SK-N-SH treated with all-trans-retinoic acid at 6 μM for 48 hours (cell line): ENCODE measurements around the gene TNFRSF18.
"Not testable (repeated sequence)": the region's sequence is repeated elsewhere in the genome, so short reads cannot be mapped to it uniquely, and the experiment has no call there.

ENCODE experiments used
- ATAC-seq: fragments of 200-7000 bp; cut with Tn5 transposase; 3 replicates; pipeline ENCODE4 v1.9.1; 2020; ENCODE audit warnings: mild to moderate bottlenecking, moderate library complexity
- BACH2 ChIP-seq: fragments of 250-450 bp; sonication (Bioruptor Pico); IDR thresholded peaks from 2 replicates; pipeline ENCODE4 v1.9.0; 2021; ENCODE audit warnings: mild to moderate bottlenecking, borderline replicate concordance
- CSDC2 ChIP-seq: fragments of 250-450 bp; sonication (Bioruptor Pico); IDR thresholded peaks from 2 replicates; pipeline ENCODE4 v1.5.0; 2020; ENCODE audit warnings: mild to moderate bottlenecking, moderate library complexity
- ESRRG ChIP-seq: fragments of 250-450 bp; sonication (Bioruptor Pico); IDR thresholded peaks from 2 replicates; pipeline ENCODE4 v1.6.1; 2021; ENCODE audit warnings: mild to moderate bottlenecking
- GLIS3 ChIP-seq: fragments of 250-450 bp; sonication (Bioruptor Pico); IDR thresholded peaks from 2 replicates; pipeline ENCODE4 v1.5.0; 2020; ENCODE audit warnings: mild to moderate bottlenecking, moderate library complexity
- ISL1 ChIP-seq: fragments of 250-450 bp; sonication (Bioruptor Pico); IDR thresholded peaks from 2 replicates; pipeline ENCODE4 v2.1.2; 2022; ENCODE audit warnings: mild to moderate bottlenecking, moderate library complexity
- OSR1 ChIP-seq: fragments of 250-450 bp; sonication (Bioruptor Pico); IDR thresholded peaks from 2 replicates; pipeline ENCODE4 v1.8.0; 2022; ENCODE audit warnings: moderate library complexity, mild to moderate bottlenecking, inconsistent platforms
- PPARA ChIP-seq: fragments of 250-450 bp; sonication (Bioruptor Pico); IDR thresholded peaks from 2 replicates; pipeline ENCODE4 v1.5.0; 2020; ENCODE audit warnings: mild to moderate bottlenecking, borderline replicate concordance
- SNAI2 ChIP-seq: fragments of 250-450 bp; sonication (Bioruptor Pico); IDR thresholded peaks from 2 replicates; pipeline ENCODE4 v1.5.0; 2020; ENCODE audit warnings: mild to moderate bottlenecking, moderate library complexity
- TCF4 ChIP-seq: fragments of 250-450 bp; sonication (Bioruptor Pico); IDR thresholded peaks from 2 replicates; pipeline ENCODE4 v1.8.0; 2021; ENCODE audit warnings: mild to moderate bottlenecking, moderate library complexity, borderline replicate concordance
- TOX ChIP-seq: fragments of 250-450 bp; sonication (Bioruptor Pico); IDR thresholded peaks from 2 replicates; pipeline ENCODE4 v1.8.0; 2021; ENCODE audit warnings: mild to moderate bottlenecking, moderate library complexity, borderline replicate concordance
- ZFP3 ChIP-seq: fragments of 250-450 bp; sonication (Bioruptor Pico); IDR thresholded peaks from 2 replicates; pipeline ENCODE4 v1.5.0; 2020; ENCODE audit warnings: mild to moderate bottlenecking, moderate library complexity
- ZNF565 ChIP-seq: fragments of 450-650 bp; formaldehyde crosslinking; conservative IDR thresholded peaks from 2 replicates; pipeline ENCODE4 v1.5.0; 2020; ENCODE audit warnings: low read depth, mild to moderate bottlenecking, moderate library complexity
- ZNF70 ChIP-seq: fragments of 450-650 bp; formaldehyde crosslinking; IDR thresholded peaks from 2 replicates; pipeline ENCODE4 v1.5.0; 2020; ENCODE audit warnings: mild to moderate bottlenecking, moderate library complexity
- ZNF8 ChIP-seq: fragments of 450-650 bp; formaldehyde crosslinking; IDR thresholded peaks from 2 replicates; pipeline ENCODE4 v1.5.0; 2020; ENCODE audit warnings: mild to moderate bottlenecking, moderate library complexity
- TF ChIP-seq, protein P1 (sequence below): fragments of 250-450 bp; sonication (Bioruptor Pico); IDR thresholded peaks from 2 replicates; pipeline ENCODE4 v1.5.0; 2020; ENCODE audit warnings: mild to moderate bottlenecking, moderate library complexity
- TF ChIP-seq, protein P2 (sequence below): fragments of 250-450 bp; sonication (Bioruptor Pico); IDR thresholded peaks from 2 replicates; pipeline ENCODE4 v1.5.1; 2020; ENCODE audit warnings: low read depth, mild to moderate bottlenecking, moderate library complexity
- TF ChIP-seq, protein P3 (sequence below): fragments of 250-450 bp; sonication (Bioruptor Pico); IDR thresholded peaks from 2 replicates; pipeline ENCODE4 v1.8.0; 2020; ENCODE audit warnings: mild to moderate bottlenecking, moderate library complexity, borderline replicate concordance
- TF ChIP-seq, protein P4 (sequence below): fragments of 250-450 bp; sonication (Bioruptor Pico); IDR thresholded peaks from 2 replicates; pipeline ENCODE4 v1.8.0; 2021; ENCODE audit warnings: low read depth, mild to moderate bottlenecking, moderate library complexity, borderline replicate concordance

The TNFRSF18 gene

DNA sequence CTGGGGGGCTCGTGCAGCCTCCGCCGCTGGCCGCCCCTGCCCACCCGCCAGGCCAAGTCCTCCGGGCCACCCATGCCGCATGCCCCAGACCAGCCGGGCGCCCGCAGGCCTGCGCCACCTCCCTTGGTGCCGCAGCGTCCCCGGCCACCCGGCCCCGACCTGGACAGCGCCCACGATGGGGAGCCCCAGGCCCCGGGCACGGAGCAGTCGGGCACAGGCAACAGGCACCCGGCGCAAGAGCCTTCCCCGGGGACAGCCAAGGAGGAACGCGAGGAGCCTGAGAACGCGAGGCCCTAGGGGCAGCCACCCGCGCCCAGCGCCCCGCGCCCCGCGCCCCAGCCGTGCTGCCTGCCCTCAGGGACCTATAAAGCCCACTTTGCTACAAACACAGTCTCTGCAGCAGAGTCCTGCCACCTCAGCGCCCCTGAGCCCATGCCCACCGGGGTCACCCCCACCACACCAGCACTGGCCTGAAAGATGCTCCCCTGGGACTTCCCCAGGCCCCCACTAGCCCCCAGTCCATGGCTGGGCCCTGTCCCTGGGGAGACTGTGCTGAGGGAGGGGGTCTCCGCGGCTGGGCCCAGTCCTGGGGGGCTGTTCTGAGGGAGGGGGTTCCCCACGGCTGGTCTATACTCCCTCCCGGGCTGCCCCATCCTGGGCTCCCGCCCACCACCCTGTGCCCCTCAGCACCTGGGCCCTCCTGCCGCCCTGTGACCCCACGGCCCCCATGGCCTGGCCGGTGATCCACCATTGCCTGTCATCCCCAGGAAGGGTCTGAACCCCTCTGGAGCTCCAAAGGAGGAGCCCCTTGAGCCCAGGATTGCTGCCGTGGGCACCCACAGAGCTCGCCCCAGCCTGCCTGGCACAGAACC lies 8.6 kb downstream of the TNFRSF18 start:
- TF ChIP-seq, protein P1, sequence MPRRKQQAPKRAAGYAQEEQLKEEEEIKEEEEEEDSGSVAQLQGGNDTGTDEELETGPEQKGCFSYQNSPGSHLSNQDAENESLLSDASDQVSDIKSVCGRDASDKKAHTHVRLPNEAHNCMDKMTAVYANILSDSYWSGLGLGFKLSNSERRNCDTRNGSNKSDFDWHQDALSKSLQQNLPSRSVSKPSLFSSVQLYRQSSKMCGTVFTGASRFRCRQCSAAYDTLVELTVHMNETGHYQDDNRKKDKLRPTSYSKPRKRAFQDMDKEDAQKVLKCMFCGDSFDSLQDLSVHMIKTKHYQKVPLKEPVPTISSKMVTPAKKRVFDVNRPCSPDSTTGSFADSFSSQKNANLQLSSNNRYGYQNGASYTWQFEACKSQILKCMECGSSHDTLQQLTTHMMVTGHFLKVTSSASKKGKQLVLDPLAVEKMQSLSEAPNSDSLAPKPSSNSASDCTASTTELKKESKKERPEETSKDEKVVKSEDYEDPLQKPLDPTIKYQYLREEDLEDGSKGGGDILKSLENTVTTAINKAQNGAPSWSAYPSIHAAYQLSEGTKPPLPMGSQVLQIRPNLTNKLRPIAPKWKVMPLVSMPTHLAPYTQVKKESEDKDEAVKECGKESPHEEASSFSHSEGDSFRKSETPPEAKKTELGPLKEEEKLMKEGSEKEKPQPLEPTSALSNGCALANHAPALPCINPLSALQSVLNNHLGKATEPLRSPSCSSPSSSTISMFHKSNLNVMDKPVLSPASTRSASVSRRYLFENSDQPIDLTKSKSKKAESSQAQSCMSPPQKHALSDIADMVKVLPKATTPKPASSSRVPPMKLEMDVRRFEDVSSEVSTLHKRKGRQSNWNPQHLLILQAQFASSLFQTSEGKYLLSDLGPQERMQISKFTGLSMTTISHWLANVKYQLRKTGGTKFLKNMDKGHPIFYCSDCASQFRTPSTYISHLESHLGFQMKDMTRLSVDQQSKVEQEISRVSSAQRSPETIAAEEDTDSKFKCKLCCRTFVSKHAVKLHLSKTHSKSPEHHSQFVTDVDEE, result no peak
- TF ChIP-seq PPARA (CRISPR knock-in tag), result no peak
- no peak for TF ChIP-seq SNAI2 (CRISPR knock-in tag)
- TF ChIP-seq, protein P2, sequence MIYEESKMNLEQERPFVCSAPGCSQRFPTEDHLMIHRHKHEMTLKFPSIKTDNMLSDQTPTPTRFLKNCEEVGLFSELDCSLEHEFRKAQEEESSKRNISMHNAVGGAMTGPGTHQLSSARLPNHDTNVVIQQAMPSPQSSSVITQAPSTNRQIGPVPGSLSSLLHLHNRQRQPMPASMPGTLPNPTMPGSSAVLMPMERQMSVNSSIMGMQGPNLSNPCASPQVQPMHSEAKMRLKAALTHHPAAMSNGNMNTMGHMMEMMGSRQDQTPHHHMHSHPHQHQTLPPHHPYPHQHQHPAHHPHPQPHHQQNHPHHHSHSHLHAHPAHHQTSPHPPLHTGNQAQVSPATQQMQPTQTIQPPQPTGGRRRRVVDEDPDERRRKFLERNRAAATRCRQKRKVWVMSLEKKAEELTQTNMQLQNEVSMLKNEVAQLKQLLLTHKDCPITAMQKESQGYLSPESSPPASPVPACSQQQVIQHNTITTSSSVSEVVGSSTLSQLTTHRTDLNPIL (CRISPR knock-in tag), result no peak
- TF ChIP-seq ZNF565 (CRISPR knock-in tag), result no peak
- no peak for TF ChIP-seq CSDC2 (CRISPR knock-in tag)
- no peak for ATAC-seq

DNA sequence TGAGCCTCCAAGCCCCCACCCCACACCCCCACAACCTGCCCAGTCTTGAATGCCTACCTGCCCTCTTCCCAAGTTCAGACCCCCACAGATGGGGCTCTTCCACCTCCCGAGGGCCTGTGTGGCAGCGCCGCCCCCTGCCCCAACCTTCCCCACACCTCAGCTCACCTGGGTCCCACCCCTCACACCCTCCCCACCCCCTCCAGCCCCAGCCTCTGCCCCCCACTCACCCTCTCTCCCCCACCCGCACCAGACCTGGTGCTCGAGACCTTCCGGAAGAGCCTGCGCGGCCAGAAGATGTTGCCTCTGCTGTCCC lies 9.2 kb downstream of the TNFRSF18 start:
- no peak for ATAC-seq

DNA sequence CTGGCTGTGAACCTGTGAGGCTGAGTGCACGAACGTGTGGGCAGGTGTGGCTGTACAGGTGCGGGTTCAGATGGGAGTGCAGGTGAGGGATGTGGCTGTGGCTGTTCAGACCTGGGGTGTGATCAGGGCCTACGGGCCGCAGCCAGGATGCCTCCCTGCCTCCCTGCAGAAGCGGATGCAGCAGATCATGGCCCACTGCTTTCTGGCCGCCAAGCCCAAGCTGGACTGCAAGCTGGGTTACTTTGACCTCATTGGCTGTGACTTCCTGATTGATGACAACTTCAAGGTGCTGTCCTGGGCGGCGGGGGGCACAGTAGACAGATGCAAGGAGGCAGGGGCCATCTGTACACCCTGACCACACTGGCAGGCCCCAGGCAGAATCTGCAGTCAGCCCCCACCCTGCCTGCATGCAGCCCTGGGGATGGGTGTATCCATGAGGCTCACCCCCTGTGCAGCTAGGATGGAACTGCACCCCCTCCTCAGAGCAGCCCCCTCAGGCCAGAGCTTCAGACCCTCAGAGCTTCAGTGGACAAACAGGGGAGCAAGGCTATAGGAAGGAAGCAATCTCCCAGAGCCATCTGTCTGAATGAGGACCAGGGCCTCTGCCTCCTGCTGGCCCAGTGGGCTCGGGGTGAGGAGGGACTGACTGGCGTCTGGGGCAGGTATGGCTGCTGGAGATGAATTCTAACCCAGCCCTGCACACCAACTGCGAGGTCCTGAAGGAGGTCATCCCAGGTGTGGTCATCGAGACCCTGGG lies 9.8 kb downstream of the TNFRSF18 start:
- TF ChIP-seq OSR1 (CRISPR knock-in tag) (no peak), ZFP3 (no peak), TCF4 (CRISPR knock-in tag) (no peak), ZNF8 (no peak), ESRRG (CRISPR knock-in tag) (no peak), SNAI2 (CRISPR knock-in tag) (no peak), GLIS3 (CRISPR knock-in tag) (no peak)
- TF ChIP-seq, protein P1, result no peak
- TF ChIP-seq, protein P3, sequence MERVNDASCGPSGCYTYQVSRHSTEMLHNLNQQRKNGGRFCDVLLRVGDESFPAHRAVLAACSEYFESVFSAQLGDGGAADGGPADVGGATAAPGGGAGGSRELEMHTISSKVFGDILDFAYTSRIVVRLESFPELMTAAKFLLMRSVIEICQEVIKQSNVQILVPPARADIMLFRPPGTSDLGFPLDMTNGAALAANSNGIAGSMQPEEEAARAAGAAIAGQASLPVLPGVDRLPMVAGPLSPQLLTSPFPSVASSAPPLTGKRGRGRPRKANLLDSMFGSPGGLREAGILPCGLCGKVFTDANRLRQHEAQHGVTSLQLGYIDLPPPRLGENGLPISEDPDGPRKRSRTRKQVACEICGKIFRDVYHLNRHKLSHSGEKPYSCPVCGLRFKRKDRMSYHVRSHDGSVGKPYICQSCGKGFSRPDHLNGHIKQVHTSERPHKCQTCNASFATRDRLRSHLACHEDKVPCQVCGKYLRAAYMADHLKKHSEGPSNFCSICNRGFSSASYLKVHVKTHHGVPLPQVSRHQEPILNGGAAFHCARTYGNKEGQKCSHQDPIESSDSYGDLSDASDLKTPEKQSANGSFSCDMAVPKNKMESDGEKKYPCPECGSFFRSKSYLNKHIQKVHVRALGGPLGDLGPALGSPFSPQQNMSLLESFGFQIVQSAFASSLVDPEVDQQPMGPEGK, result no peak
- ATAC-seq, result no peak

More for the DNA sequence above, 9.2 kb downstream of the TNFRSF18 start:
- TF ChIP-seq SNAI2 (CRISPR knock-in tag) (no peak), CSDC2 (CRISPR knock-in tag) (no peak), ZNF8 (no peak), PPARA (CRISPR knock-in tag) (no peak), ISL1 (CRISPR knock-in tag) (no peak), BACH2 (no peak), TOX (CRISPR knock-in tag) (no peak), ZNF70 (CRISPR knock-in tag) (no peak), OSR1 (CRISPR knock-in tag) (no peak), ESRRG (CRISPR knock-in tag) (no peak), TCF4 (CRISPR knock-in tag) (no peak), GLIS3 (CRISPR knock-in tag) (no peak)
- TF ChIP-seq, protein P3, result no peak
- TF ChIP-seq, protein P2 (CRISPR knock-in tag), result no peak
- TF ChIP-seq, protein P4, sequence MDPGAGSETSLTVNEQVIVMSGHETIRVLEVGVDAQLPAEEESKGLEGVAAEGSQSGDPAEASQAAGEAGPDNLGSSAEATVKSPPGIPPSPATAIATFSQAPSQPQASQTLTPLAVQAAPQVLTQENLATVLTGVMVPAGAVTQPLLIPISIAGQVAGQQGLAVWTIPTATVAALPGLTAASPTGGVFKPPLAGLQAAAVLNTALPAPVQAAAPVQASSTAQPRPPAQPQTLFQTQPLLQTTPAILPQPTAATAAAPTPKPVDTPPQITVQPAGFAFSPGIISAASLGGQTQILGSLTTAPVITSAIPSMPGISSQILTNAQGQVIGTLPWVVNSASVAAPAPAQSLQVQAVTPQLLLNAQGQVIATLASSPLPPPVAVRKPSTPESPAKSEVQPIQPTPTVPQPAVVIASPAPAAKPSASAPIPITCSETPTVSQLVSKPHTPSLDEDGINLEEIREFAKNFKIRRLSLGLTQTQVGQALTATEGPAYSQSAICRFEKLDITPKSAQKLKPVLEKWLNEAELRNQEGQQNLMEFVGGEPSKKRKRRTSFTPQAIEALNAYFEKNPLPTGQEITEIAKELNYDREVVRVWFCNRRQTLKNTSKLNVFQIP (CRISPR knock-in tag), result no peak
- TF ChIP-seq, all 23 proteins: peak for 0

DNA sequence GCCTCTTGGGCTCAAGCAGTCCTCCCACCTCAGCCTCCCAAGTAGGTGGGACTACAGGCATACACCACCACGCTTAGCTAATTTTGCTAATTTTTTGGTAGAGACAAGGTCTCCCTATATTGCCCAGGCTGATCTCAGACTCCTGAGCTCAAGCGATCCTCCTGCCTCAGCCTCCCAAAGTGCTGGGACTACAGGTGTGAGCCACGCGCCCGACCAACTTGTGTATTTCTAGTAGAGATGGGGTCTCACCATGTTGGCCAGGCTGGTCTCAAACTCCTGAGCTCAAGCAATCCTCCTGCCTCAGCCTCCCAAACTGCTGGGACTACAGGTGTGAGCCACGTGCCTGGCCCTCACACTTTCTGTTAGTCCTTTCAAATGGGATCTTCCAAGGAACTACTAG lies 10.7 kb downstream of the TNFRSF18 start:
- ATAC-seq, result not testable (repeated sequence)
